Measurements from ENCODE around the gene AFDN. TPM values are rescaled to one million over a fixed set of nuclear protein-coding genes. Genes with fewer than 3 reads are reported as not detected.

Gene AFDN
- total and polyA plus RNA-seq, 9 donors: 24.4 to 266 (median 86.6) TPM

GRCh38 chr6:167977717-167978467 lies 151.2 kb downstream of the AFDN start:
- TF ChIP-seq CTCF (IDR thresholded peaks at IDR 0.05) (no peak), POLR2A (IDR thresholded peaks at IDR 0.05) (no peak), EP300 (IDR thresholded peaks at IDR 0.05) (no peak)
- whole genome bisulfite sequencing, 3 donors: 90 to 94% (median 91%) methylated on average over 36 to 43 of the region's 43 CpGs
- Histone ChIP-seq H3K4me3 (no peak overlapping the region), H3K4me1 (ENCODE audit: insufficient read depth) (peaks cover 2% of the 10 kb centered on the region), H3K27ac (no peak overlapping the region), H3K36me3 (no peaks in the 10 kb centered on the region), H3K9me3 (no peaks in the 10 kb centered on the region), H3K27me3 (no peaks in the 10 kb centered on the region)
- intact Hi-C loops (cut with DNase I): no loop called here
- DNase-seq: no peak

GRCh38 chr6:167978607-167979006 lies 151.9 kb downstream of the AFDN start:
- Histone ChIP-seq H3K9me3 (no peaks in the 10 kb centered on the region), H3K4me3 (no peak overlapping the region), H3K27me3 (no peaks in the 10 kb centered on the region), H3K36me3 (no peaks in the 10 kb centered on the region), H3K27ac (no peak overlapping the region), H3K4me1 (ENCODE audit: insufficient read depth) (peaks cover 2% of the 10 kb centered on the region)
- no peak for DNase-seq
- no peak for TF ChIP-seq EP300 (IDR thresholded peaks at IDR 0.05)
- no peak for TF ChIP-seq CTCF (IDR thresholded peaks at IDR 0.05)
- TF ChIP-seq POLR2A (IDR thresholded peaks at IDR 0.05): no peak
- WGBS, 3 donors: 72 to 84% (median 80%) methylated on average over 7 of the region's 7 CpGs
- intact Hi-C loops (cut with DNase I): no loop called here

GRCh38 chr6:167979436-167980139 lies 152.9 kb downstream of the AFDN start:
- 85 to 93% (median 91%) methylated on average over 12 of the region's 12 CpGs for whole genome bisulfite sequencing, 3 donors
- Histone ChIP-seq H3K9me3 (no peaks in the 10 kb centered on the region), H3K27me3 (no peaks in the 10 kb centered on the region), H3K27ac (no peak overlapping the region), H3K36me3 (no peaks in the 10 kb centered on the region), H3K4me3 (no peak overlapping the region), H3K4me1 (ENCODE audit: insufficient read depth) (peaks cover 2% of the 10 kb centered on the region)
- DNase-seq: no peak
- TF ChIP-seq POLR2A (IDR thresholded peaks at IDR 0.05) (no peak), CTCF (IDR thresholded peaks at IDR 0.05) (no peak), EP300 (IDR thresholded peaks at IDR 0.05) (no peak)
- intact Hi-C loops (cut with DNase I): no loop called here

- H3K9me3 ChIP-seq: no peaks in the 10 kb centered on the region
- TF ChIP-seq POLR2A (IDR thresholded peaks at IDR 0.05) (no peak), CTCF (IDR thresholded peaks at IDR 0.05) (no peak), EP300 (IDR thresholded peaks at IDR 0.05) (no peak)
- no peak overlapping the region for H3K27ac ChIP-seq
- no peaks in the 10 kb centered on the region for H3K27me3 ChIP-seq
- intact Hi-C loops (cut with DNase I): no loop called here
- no peaks in the 10 kb centered on the region for H3K4me1 ChIP-seq (ENCODE audit: insufficient read depth)
- no peak for DNase-seq
- no peak overlapping the region for H3K4me3 ChIP-seq
- 61 to 68% (median 64%) methylated on average over 3 of the region's 3 CpGs for WGBS, 3 donors
- no peaks in the 10 kb centered on the region for H3K36me3 ChIP-seq
These were observed 154.3 kb downstream of the AFDN start for GRCh38 chr6:167980911-167981580.
